RPMI7951 (cell line): ENCODE measurements around the gene IFITM5. TPM values are rescaled to one million over a fixed set of nuclear protein-coding genes. Genes with fewer than 3 reads are reported as not detected.

Source experiments
- DNase-seq: peaks from one replicate; pipeline ENCODE4 v3.0.0-alpha.2; 2012; ENCODE audit warnings: low read depth
- total RNA-seq: library from RNA; depleted of rRNA; stranded (reverse); fragments of >200 nt; shearing (Covaris generic); gene quantifications from 2 replicates; pipeline ENCODE4 v1.2.3, GENCODE V29; 2014

The IFITM5 gene
- total RNA-seq, 1 experiment from 2014 or later = not detected

DNA sequence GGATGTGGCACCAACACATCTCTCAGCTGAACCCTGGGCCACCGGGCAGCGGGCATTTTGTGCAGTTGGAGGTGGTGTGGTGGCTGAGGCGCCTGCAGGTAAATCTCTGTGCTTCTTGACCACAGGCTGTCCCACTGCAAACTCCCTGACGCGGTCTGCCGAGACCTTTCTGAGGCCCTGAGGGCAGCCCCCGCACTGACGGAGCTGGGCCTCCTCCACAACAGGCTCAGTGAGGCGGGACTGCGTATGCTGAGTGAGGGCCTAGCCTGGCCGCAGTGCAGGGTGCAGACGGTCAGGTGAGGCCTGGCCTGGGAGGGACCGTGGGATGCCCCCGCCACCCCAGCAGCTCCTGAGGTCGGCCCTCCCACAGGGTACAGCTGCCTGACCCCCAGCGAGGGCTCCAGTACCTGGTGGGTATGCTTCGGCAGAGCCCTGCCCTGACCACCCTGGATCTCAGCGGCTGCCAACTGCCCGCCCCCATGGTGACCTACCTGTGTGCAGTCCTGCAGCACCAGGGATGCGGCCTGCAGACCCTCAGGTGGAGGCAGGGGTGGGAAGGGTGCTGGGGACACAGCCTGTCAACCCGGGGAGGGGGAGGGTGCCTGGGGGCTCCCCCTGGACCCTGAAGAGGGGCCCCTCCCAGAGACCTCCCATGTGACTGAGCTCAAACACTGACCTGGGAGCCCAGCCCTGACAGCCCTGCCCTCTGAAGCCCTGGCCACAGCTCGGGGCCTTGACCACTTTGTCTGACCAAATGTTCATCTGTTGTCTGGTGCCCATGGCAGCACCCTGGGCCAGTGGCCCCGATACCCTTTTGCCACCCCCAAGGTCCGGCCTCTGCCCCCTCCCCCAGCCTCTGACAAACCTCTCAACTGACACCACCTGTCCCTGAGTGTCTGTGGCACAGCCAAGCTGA, 15.0 kb downstream of the IFITM5 start:
- DNase-seq = no peak

DNA sequence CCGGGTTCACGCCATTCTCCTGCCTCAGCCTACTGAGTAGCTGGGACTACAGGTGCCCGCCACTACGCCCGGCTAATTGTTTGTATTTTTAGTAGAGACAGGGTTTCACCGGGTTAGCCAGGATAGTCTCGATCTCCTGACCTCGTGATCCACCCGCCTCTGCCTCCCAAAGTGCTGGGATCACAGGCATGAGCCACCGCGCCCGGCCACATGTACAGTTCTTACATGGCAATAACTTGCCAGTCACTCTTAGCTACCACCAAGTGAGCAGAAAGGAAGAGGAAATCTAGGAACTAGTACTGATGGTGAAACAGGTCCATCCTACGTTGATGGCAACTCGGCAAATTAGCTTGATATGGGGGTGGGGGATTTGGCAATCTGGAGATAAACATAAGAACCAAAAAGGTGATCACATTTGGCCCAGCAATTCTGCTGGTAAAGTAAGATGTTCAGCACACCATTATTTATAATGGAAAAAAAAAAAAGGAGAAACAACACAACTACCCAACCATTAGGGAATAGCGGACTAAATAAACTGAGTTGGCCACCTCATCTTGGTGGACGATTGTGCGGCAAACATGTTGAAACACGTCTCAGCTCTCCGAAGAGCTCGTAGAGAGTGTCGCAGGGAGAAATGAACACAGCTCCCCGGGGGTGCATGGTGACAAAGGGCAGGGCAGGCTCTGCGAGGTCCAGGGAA, 15.8 kb downstream of the IFITM5 start:
- DNase-seq = no peak

DNA sequence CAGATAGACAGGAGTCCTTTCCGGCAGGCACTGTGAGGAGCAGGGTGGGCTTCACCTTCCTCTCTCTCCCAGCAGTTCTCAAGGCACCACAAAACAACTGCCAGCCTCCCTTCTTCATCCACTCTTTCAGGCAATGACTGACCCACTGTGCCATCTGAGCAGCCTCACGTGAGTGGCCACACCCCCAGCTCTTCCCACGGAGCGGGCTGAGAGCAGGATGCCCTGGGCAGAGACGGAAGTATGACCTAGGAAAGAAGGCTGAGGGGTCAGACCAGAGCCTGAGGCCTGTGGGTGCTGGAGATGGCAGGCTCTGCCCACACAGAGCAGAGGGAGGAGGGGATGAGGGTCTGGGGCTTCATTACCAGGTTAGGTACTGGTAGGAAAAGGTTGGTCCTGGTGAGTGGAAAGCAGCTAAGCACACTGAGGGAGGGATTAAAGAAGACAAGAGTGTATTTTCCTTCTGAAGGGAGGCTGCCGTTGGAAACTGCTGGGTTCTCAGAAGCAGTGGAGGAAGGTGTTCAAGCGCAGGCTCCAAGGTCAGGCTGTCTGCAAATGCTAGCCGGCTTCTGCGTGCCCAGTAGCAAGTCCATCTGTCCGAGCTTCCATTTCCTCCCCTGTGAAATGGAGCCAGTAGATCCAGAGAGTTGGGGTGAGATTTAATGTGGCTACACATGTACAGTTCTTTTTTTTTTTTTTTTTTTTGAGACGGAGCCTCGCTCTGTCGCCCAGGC, 16.5 kb downstream of the IFITM5 start:
- no peak for DNase-seq

DNA sequence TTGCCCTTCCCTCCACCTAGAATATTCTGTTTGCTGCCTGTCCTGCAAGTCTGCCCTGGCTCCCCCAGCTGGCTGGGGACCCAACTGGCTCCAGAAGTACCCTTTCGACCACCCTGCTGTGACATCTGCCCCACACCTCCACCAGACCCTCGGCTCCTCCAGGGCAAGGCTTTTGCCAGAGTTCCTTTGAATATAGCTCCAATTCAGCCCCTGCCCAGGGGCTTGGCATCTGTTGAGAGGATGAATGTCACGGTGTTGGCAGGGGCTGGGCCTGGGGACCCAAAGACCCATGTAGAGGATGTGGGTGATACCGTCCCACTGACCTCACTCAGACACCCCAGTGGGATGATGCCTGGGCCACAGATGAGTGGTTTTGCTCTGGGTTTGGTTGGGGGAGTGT, 17.2 kb downstream of the IFITM5 start:
- no peak for DNase-seq

DNA sequence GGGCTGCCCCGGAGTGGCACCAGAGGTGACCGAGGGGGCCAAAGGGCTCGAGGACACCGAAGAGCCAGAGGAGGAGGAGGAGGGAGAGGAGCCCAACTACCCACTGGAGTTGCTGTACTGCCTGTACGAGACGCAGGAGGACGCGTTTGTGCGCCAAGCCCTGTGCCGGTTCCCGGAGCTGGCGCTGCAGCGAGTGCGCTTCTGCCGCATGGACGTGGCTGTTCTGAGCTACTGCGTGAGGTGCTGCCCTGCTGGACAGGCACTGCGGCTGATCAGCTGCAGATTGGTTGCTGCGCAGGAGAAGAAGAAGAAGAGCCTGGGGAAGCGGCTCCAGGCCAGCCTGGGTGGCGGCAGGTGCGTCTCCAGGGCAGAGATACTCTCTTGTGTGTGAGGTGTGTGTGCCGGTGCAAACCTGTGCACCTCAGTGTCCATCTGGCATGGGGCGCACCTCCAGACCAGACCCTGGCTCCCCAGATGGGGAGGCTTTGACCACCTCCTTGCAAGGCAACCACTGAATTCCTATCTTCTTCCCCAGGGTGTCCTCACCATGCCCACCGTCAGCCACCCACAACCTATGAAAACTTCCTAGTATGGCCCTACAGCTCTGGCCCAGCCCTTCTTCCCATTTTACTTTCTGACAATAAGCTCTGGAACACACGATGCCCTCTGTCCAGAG, 17.7 kb downstream of the IFITM5 start:
- no peak for DNase-seq

DNA sequence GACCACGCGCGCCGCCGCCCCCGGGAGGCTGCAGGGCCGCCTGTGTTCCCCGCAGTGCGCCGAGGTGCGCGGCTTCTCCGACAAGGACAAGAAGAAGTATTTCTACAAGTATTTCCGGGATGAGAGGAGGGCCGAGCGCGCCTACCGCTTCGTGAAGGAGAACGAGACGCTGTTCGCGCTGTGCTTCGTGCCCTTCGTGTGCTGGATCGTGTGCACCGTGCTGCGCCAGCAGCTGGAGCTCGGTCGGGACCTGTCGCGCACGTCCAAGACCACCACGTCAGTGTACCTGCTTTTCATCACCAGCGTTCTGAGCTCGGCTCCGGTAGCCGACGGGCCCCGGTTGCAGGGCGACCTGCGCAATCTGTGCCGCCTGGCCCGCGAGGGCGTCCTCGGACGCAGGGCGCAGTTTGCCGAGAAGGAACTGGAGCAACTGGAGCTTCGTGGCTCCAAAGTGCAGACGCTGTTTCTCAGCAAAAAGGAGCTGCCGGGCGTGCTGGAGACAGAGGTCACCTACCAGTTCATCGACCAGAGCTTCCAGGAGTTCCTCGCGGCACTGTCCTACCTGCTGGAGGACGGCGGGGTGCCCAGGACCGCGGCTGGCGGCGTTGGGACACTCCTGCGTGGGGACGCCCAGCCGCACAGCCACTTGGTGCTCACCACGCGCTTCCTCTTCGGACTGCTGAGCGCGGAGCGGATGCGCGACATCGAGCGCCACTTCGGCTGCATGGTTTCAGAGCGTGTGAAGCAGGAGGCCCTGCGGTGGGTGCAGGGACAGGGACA, 18.4 kb downstream of the IFITM5 start:
- no peak for DNase-seq

DNA sequence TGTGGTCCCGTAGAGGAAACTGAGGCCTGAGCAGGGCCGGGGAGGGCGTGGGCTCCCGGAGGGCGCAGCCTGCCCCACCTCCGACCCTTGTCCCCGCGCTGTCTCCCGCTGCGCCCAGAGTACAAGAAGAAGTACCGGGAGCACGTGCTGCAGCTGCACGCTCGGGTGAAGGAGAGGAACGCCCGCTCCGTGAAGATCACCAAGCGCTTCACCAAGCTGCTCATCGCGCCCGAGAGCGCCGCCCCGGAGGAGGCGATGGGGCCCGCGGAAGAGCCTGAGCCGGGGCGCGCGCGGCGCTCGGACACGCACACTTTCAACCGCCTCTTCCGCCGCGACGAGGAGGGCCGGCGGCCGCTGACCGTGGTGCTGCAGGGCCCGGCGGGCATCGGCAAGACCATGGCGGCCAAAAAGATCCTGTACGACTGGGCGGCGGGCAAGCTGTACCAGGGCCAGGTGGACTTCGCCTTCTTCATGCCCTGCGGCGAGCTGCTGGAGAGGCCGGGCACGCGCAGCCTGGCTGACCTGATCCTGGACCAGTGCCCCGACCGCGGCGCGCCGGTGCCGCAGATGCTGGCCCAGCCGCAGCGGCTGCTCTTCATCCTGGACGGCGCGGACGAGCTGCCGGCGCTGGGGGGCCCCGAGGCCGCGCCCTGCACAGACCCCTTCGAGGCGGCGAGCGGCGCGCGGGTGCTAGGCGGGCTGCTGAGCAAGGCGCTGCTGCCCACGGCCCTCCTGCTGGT, 19.2 kb downstream of the IFITM5 start:
- no peak for DNase-seq

DNA sequence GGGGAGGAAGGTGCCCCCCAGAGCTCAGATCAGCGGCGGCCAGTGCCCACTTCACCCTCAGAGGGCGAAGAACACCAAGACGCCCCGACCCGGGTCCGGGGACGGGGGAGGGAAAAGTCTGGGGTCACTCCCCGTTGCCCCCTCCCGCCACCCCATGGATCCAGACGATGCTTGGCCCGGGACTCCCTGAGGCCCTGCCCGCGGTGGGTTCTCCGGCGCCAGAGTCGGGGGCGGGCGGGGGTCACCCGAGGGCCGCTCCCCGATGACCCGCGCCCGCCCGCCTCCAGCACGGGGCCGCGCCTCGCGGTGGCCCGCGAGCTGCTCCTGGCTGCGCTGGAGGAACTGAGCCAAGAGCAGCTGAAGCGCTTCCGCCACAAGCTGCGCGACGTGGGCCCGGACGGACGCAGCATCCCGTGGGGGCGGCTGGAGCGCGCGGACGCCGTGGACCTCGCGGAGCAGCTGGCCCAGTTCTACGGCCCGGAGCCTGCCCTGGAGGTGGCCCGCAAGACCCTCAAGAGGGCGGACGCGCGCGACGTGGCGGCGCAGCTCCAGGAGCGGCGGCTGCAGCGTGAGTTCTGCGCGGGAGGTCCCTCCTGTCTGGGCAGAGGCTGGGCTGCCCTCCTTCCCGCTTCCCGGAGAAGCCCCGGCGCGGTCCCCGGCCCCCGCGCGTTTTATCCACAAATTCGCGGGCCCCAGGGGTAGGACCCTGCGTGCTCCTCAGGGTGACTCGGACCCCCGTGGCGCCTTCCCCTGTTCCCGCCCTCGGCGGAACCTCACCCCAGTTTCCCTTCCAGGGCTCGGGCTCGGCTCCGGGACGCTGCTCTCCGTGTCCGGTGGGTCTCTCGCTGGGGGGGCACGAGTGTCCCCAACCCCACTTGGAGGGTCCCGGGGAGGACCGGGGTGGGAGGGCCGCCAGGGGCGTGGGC, 20.0 kb downstream of the IFITM5 start:
- no peak for DNase-seq

DNA sequence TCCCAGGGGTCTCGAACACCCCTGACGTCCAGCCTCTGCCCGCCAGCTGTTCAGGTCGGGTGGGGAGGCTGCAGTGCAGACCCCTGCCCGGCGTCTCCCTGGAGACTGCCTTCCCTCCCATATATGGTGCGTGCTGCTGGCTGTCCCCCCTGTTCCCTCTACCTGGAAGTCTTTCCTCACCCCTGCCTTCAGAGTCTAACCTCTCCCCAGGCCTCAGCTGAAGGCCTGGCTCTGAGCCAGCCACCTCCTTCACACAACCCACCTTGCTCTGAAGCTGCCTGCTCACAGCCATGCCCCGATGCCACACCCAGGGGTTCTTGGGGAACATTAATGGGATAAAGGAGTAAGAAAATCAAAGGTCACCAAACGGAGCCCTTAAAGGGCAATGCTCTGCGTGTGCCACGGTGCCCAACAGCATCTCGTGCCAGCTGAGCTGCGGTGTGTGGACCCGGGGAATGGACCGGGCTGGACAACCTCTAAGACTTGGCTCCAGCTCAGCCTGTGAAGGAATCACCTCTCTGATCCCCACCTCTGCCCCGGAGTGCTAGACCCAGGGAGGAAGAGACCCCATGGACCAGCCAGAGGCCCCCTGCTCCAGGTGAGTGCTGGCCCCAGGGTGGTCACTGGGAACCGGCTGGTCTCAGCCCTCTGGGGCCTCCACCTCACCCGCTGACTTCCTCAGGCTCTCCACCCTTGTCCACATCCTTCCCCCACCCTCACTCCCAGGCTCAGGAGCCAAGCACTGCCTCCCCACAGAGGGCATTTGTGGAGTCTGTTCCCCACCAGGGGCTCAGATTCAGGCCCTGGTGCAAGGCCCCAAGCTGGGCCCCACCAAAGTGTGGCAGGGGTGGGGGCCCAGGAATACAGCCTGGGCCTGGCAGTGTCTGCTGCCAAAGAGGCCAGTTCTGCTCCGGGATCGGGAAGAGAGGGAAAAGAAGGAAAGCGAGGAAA, 21.1 kb downstream of the IFITM5 start, which contains the start of gene NLRP6:
Gene NLRP6, plus strand, starts transcription at position 407 of the 951 bp plus-strand sequence. Its CDS starts 163 bp downstream, at position 570.
- no peak for DNase-seq

DNA sequence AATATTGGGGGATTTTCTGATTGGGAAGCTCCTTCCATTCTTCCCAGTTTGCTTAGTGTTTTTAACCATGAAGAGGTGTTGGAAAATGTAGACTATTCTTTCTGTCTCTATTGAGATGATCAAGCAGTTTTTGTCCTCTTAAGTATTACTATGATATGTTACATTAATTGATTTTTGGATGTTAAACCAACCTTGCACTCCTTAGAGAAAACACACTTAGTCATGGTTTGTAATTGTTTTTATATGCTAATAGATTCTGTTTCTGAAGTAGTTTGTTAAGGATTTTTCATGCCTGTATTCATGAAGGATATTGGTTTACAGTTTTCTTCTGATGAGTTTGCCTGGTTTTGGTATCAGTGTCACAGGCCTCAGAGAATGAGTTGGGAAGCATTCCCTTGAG, 23.1 kb downstream of the IFITM5 start:
- no peak for DNase-seq

DNA sequence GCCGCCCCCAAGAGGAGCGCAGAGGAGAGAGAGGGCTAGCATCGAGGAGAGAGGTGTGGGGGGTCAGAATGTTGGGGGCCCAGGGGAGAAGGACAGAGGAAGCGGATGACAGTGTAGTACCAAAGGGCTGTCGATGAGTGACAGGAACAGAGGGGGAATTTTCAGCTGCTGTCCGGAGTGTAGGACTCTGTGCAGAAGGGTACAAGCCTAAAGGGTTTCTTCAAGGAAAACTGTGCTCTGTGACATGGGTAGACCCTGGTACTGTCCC, 26.5 kb downstream of the IFITM5 start:
- DNase-seq = no peak

DNA sequence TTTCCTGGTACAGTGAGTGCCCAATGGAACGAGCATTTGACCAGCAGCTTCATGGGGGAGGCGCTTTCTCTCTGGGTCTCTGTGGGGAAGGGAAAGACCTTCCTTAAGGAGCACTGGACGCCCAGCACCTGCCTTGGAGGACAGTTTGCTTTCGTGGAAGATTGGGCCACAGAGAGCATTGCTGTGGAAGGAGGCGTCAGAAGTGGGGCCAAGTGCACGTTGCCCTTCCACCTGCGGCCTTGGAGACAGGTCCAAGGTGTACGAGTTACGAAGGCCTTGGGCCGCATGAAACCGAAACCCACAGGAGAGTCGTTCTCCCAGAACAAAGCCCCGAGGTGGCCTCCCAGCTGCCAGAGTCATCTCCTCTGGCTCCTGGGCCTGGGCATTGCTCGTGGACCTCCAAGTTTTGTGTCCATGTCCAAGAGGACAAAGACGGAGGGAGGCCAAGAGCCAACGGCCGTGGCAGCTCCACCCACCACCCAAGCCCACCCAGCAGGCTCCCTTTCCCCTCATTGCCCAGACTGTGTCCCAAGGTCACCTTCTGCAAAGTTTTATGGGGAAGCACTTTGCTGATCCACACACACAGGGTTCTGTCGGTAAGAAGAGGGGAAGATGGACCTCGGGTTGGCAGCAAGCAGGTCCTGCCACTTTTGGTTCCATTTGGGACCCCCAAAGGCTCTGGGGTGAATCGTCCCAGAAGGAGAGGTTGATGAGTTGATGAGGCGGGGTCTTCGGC, 27.0 kb downstream of the IFITM5 start:
- no peak for DNase-seq

DNA sequence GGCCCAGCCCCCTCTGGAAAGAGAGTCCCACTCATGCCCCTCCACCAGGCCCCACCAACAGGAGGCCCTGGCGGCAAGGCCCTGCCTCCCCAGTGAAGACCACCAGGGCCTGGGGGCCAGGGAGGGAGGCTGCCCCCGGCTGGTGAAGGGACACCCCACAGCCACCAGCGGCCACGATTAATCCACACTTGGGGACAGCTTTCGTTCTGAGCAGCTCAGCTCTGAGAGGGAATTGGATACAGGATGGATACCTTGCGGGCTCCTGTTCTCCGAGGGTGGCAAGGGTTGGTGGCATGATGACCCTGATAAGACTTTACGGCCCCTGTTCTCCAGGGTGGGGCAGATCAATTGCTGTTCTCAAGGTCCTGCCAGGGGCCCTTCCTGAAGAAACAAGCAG, 28.0 kb downstream of the IFITM5 start:
- no peak for DNase-seq

DNA sequence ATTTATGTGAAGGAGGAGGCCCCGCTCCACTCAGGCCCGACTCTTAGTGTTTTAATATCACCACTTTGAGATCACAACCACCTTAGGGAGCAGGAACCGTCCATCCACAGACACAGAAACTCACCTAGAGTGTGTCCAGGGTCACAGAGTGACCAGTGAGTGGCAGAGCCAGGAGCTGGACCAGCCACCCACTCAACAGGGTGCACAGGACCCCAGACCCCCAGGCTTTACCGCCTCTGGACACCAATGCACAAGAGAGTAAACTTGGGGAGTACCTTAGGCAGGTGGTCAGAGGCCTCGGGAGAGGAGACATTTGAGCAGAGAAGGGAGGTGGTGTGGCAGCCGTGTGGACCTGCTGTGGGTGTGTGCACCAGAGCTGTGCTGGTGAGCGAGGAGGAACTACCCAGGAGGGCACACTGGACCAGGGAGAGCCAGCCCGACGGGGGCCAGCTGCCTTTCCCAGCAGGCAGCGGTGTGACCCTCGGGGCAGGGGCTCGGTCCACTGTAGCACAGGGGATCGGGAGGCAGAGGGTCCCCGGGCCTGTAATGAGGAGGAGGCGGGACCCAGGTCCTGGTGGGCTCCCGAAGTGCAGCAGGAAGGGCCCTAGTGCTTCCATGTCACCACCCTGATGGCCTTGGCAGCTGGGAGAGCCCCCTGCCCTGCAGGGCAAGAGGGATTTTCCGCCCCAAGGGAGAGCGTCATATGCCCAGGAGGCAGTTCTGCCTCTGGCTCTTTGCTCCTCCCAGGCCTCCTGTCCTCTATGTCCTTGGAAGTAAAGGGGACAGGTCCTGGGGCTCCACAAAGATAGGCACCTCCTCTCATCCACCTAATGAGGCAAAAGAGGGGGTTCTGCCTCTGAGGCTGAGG, 28.6 kb downstream of the IFITM5 start:
- DNase-seq = no peak

DNA sequence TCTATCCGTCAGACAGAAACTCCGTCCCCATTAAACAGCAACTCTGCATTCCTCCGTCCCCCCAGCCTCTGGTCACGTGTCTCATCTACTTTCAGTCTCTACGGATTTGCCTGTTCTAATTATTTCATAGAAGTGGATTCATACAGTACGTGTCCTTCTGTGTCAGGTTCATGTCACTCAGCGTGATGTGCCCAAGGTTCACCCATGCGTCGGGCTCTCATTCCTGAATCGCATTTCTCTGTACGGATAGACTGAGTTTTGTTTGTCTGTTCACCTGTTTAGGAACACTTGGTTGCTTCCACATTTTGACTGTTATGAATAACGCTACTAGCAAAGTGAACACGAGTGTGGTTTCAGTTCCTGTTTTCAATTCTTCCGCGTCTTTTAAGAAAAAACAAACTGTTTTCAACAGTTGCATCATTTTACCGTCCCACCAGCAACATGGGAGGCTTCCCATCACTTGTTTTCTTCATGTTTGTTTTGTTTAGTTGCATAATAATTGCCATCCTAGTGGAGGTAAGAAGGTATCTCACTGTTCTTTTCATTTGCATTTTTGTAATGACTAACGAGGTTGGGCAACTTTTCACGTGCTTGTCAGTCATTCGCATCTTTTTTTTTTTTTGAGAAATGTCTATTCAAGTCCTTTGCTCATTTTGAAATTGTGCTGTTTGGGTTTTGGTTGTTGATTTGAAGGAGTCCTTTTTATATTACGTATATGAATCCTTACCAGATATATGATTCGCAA, 30.0 kb downstream of the IFITM5 start:
- DNase-seq = no peak

DNA sequence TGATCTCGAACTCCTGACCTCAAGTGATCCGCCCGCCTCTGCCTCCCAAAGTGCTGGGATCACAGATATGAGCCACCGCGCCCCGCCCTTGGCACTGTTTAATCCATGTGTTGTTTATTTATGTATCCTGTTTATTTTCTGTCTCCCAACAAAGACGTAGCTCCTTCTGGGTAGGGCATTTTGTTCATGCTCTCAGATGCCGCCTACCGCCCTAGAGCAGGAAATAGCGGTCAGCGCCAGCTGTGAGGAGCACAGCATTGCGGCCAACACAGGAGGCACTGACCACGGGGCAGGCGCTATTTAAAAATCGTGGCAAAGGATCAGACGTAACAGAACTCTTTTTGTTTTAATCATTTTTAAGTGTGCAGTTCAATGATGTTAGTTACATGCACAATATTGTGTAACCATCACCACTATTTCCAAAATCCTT, 30.6 kb downstream of the IFITM5 start:
- DNase-seq = peak; percentile 78
